ENCODE data around the gene HS6ST2. TPM values are rescaled to one million over a fixed set of nuclear protein-coding genes. Genes with fewer than 3 reads are reported as not detected.

The HS6ST2 gene
- total RNA-seq, 3 donors from 2014 or later: 0.32 to 1.3 (median 1.2) TPM

GRCh38 chrX:132614297-132614696 is 344.1 kb downstream of the HS6ST2 start:
- DNase-seq (ENCODE audit: low spot score in 2 of 2): no peak
- TF ChIP-seq POLR2A (IDR thresholded peaks at IDR 0.05) (no peak), POLR2AphosphoS5 (IDR thresholded peaks at IDR 0.05) (no peak)
- TF ChIP-seq, protein P1, sequence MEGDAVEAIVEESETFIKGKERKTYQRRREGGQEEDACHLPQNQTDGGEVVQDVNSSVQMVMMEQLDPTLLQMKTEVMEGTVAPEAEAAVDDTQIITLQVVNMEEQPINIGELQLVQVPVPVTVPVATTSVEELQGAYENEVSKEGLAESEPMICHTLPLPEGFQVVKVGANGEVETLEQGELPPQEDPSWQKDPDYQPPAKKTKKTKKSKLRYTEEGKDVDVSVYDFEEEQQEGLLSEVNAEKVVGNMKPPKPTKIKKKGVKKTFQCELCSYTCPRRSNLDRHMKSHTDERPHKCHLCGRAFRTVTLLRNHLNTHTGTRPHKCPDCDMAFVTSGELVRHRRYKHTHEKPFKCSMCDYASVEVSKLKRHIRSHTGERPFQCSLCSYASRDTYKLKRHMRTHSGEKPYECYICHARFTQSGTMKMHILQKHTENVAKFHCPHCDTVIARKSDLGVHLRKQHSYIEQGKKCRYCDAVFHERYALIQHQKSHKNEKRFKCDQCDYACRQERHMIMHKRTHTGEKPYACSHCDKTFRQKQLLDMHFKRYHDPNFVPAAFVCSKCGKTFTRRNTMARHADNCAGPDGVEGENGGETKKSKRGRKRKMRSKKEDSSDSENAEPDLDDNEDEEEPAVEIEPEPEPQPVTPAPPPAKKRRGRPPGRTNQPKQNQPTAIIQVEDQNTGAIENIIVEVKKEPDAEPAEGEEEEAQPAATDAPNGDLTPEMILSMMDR (IDR thresholded peaks at IDR 0.05): no peak
- Histone ChIP-seq H3K4me1 (no peaks in the 10 kb centered on the region), H3K27ac (no peak overlapping the region), H3K9me3 (no peaks in the 10 kb centered on the region), H3K27me3 (peaks cover 0 to 49% of the 10 kb centered on the region in 2 donors), H3K4me3 (no peak overlapping the region), H3K36me3 (no peaks in the 10 kb centered on the region)
- intact Hi-C loops (cut with DNase I; ENCODE audit: low total_unique reads): no loop called here

DNA sequence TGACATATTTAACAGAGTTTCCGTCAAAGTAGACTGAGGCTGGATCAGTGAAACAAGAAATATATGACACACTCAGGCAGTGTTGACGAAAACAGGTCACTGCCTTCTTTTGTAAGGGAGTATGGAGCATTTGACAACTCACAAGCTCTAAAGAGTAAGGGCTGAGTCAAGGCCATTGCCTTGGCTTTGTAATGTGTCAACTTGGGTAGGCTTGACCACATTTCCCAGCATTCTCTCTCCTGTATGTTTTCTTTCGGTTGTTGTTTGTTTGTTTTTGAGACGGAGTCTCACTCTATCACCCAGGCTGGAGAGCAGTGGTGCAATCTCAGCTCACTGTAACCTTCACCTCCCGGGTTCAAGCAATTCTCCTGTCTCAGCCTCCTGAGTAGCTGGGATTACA is 344.6 kb downstream of the HS6ST2 start:
- intact Hi-C loops (cut with DNase I; ENCODE audit: low total_unique reads): no loop called here
- TF ChIP-seq POLR2A (IDR thresholded peaks at IDR 0.05): no peak
- Histone ChIP-seq H3K4me3 (no peak overlapping the region), H3K36me3 (no peaks in the 10 kb centered on the region), H3K27me3 (peaks cover 0 to 53% of the 10 kb centered on the region in 2 donors), H3K4me1 (no peaks in the 10 kb centered on the region), H3K27ac (no peak overlapping the region), H3K9me3 (no peaks in the 10 kb centered on the region)
- DNase-seq (ENCODE audit: low spot score in 2 of 2): no peak

DNA sequence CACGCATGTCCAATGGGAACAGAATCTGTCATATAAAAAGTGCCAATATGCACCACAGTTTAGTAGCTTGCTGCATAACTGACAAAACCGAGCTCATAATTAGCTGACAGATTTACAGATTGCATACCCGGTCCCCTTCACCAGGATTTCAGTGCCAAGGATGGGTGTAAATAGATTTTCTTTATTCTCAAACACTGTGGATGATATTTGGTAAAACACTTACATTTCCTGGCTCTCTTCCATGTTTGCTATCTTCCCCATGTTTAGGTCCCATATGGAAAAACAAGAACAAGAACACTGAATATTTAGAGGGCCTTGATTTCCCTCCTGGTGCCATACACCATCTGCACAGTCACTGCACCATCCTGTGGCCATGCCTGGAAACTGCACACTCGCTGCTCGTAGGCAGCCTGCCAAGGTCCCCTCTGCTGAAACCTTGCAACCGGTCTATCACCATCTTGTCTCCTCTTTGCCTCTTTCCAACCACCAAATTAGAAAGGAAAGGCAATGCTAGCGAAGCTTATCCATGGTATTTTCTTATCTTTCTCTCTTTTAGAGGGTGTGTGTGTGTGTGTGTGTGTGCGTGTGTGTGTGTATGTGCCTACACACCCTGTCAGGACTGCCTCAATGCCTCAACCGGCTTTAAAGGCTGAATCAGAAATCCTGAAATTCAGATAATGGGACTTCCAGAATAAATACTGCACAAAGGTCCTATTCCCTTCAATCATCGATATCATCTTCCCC is 345.4 kb downstream of the HS6ST2 start:
- no peak overlapping the region for H3K27ac ChIP-seq
- H3K4me3 ChIP-seq: no peak overlapping the region
- peaks cover 0 to 48% of the 10 kb centered on the region in 2 donors for H3K27me3 ChIP-seq
- TF ChIP-seq, protein P1 (IDR thresholded peaks at IDR 0.05): peak in 2 of 3 donors; percentile 32 to 39
- TF ChIP-seq POLR2A (IDR thresholded peaks at IDR 0.05): no peak
- H3K36me3 ChIP-seq: no peaks in the 10 kb centered on the region
- no peaks in the 10 kb centered on the region for H3K4me1 ChIP-seq
- DNase-seq (ENCODE audit: low spot score in 2 of 2): no peak
- H3K9me3 ChIP-seq: no peaks in the 10 kb centered on the region
- intact Hi-C loops (cut with DNase I; ENCODE audit: low total_unique reads): no loop called here

GRCh38 chrX:132610536-132610935 is 347.9 kb downstream of the HS6ST2 start:
- intact Hi-C loops (cut with DNase I; ENCODE audit: low total_unique reads): no loop called here
- Histone ChIP-seq H3K27me3 (peaks cover 0 to 43% of the 10 kb centered on the region in 2 donors), H3K4me3 (no peak overlapping the region), H3K4me1 (no peaks in the 10 kb centered on the region), H3K27ac (no peak overlapping the region), H3K9me3 (no peaks in the 10 kb centered on the region), H3K36me3 (no peaks in the 10 kb centered on the region)
- TF ChIP-seq POLR2AphosphoS5 (IDR thresholded peaks at IDR 0.05) (no peak), POLR2A (IDR thresholded peaks at IDR 0.05) (no peak)
- TF ChIP-seq, protein P1 (IDR thresholded peaks at IDR 0.05): no peak
- no peak for DNase-seq (ENCODE audit: low spot score in 2 of 2)

GRCh38 chrX:132609362-132609848 is 349.0 kb downstream of the HS6ST2 start:
- TF ChIP-seq POLR2AphosphoS5 (IDR thresholded peaks at IDR 0.05) (no peak), POLR2A (IDR thresholded peaks at IDR 0.05) (no peak)
- TF ChIP-seq, protein P1 (IDR thresholded peaks at IDR 0.05): no peak
- Histone ChIP-seq H3K36me3 (no peaks in the 10 kb centered on the region), H3K9me3 (no peaks in the 10 kb centered on the region), H3K4me1 (no peaks in the 10 kb centered on the region), H3K27ac (no peak overlapping the region), H3K4me3 (no peak overlapping the region), H3K27me3 (peaks cover 0 to 53% of the 10 kb centered on the region in 2 donors)
- intact Hi-C loops (cut with DNase I; ENCODE audit: low total_unique reads): no loop called here
- no peak for DNase-seq (ENCODE audit: low spot score in 2 of 2)
